Activated T-cell treated with anti-CD3 and anti-CD28 coated beads, Interleukin-2, amount 50 U/mL, for 72 hours (primary cell): ENCODE results near the gene SLA2. TPM values are rescaled to one million over a fixed set of nuclear protein-coding genes. Genes with fewer than 3 reads are reported as not detected.

Experiments
- total RNA-seq, 2 donors: library from RNA; stranded (reverse); gene quantifications; one replicate each; pipeline ENCODE4 v1.2.3, GENCODE V29; 2022

The SLA2 gene
- total RNA-seq, 2 donors from 2014 or later: 44.9 to 56.6 TPM

Other genes with a start within 250 kb of the SLA2 start
- 1 to 10 TPM in 1 of 2 donors, under 1 TPM in 1; 0.62 to 2.0 TPM for gene MYL9, start 104.7 kb downstream of the SLA2 start, total RNA-seq
- gene TGIF2, start 72.6 kb downstream of the SLA2 start, total RNA-seq: 10 to 100 TPM; 47.3 to 58.4 TPM
- gene RAB5IF, start 40.4 kb downstream of the SLA2 start, total RNA-seq: 10 to 100 TPM; 78.2 to 88.3 TPM
- gene NDRG3, start 99.9 kb upstream of the SLA2 start, total RNA-seq: 10 to 100 TPM; 22.6 to 25.4 TPM
- 10 to 100 TPM; 30.2 to 35.9 TPM for gene DSN1, start 127.6 kb upstream of the SLA2 start, total RNA-seq
- gene TLDC2, start 229.9 kb upstream of the SLA2 start, total RNA-seq: not detected